Fibroblast of lung (primary cell): Measurements from ENCODE around the gene THRAP3.

Experiments
- EZH2 ChIP-seq: IDR thresholded peaks from 2 replicates; pipeline ENCODE4 v1.5.1; 2012; ENCODE audit warnings: low read length, control low read depth, mild to moderate bottlenecking; ENCODE audit errors: missing control alignments
- TF ChIP-seq, protein P1 (sequence below), 2 donors: IDR thresholded peaks in 1 of 2; conservative IDR thresholded peaks in 1 of 2; 1 replicate in 1 of 2; 2 replicates in 1 of 2; pipeline ENCODE4 v1.5.1; 2011 to 2012; ENCODE audit warnings: low read length in 2 of 2, control low read depth in 1 of 2, inconsistent platforms in 1 of 2, low read depth in 1 of 2, mild to moderate bottlenecking in 1 of 2

DNA sequence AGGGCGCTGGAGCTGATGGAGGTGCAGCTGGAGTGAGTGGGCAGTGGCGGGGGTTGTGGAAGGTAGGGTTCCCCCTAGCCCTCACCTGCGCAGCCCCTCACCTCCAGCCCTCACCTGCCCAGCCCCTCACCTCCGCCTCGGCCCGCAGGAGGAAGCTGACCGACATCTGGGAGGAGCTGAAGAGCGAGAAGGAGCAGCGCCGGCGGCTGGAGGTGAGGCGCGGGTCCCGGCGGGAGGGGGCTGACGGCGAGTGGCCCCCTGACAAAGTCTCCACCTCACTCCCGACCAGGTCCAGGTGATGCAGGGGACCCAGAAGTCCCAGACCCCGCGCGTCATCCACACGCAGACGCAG is 96.5 kb downstream of the THRAP3 start:
- TF ChIP-seq, protein P1, sequence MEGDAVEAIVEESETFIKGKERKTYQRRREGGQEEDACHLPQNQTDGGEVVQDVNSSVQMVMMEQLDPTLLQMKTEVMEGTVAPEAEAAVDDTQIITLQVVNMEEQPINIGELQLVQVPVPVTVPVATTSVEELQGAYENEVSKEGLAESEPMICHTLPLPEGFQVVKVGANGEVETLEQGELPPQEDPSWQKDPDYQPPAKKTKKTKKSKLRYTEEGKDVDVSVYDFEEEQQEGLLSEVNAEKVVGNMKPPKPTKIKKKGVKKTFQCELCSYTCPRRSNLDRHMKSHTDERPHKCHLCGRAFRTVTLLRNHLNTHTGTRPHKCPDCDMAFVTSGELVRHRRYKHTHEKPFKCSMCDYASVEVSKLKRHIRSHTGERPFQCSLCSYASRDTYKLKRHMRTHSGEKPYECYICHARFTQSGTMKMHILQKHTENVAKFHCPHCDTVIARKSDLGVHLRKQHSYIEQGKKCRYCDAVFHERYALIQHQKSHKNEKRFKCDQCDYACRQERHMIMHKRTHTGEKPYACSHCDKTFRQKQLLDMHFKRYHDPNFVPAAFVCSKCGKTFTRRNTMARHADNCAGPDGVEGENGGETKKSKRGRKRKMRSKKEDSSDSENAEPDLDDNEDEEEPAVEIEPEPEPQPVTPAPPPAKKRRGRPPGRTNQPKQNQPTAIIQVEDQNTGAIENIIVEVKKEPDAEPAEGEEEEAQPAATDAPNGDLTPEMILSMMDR (conservative IDR thresholded peaks at IDR 0.05 in 1 of 2, IDR thresholded peaks at IDR 0.05 in 1 of 2; ENCODE audit: low read depth in 1 of 2, low read length in 2 of 2): no peak
- no peak for TF ChIP-seq EZH2
